GM12864 (cell line): ENCODE results near the gene OAF.

Experiments
- DNase-seq: peaks from one replicate; pipeline ENCODE4 v3.0.0-alpha.2; 2011; ENCODE audit warnings: low read depth
- H3K4me3 ChIP-seq: 2 replicates; pipeline ENCODE4 v1.5.1; 2011; ENCODE audit warnings: mild to moderate bottlenecking, low read depth, low read length, control low read depth
- TF ChIP-seq, protein P1 (sequence below): IDR thresholded peaks from 2 replicates; pipeline ENCODE4 v1.5.1; 2011; ENCODE audit warnings: low read depth, mild to moderate bottlenecking, moderate library complexity, low read length, control low read depth, inconsistent platforms; ENCODE audit errors: missing control alignments

Gene OAF

DNA sequence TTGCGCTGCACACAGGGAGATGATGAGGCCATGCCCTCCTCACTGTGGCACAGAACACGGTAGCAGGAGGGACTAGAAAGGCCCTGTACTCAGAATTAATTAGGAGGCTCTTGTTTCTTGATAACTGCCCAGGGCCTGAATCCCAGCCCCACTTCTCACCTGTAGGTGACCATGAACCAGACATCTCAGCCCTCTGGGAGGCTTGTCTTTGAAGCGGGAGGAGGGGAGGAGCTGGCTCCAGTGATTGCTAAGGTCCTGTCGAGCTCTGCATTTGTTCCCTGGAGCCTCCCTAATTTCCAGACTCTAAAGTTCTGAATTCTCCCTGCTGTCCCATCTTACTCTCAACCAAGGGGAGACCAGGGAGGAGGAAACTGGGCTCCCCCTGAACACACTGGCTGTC is 19.8 kb upstream of the OAF start:
- H3K4me3 ChIP-seq: no peak overlapping the region
- TF ChIP-seq, protein P1, sequence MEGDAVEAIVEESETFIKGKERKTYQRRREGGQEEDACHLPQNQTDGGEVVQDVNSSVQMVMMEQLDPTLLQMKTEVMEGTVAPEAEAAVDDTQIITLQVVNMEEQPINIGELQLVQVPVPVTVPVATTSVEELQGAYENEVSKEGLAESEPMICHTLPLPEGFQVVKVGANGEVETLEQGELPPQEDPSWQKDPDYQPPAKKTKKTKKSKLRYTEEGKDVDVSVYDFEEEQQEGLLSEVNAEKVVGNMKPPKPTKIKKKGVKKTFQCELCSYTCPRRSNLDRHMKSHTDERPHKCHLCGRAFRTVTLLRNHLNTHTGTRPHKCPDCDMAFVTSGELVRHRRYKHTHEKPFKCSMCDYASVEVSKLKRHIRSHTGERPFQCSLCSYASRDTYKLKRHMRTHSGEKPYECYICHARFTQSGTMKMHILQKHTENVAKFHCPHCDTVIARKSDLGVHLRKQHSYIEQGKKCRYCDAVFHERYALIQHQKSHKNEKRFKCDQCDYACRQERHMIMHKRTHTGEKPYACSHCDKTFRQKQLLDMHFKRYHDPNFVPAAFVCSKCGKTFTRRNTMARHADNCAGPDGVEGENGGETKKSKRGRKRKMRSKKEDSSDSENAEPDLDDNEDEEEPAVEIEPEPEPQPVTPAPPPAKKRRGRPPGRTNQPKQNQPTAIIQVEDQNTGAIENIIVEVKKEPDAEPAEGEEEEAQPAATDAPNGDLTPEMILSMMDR: no peak
- no peak for DNase-seq

DNA sequence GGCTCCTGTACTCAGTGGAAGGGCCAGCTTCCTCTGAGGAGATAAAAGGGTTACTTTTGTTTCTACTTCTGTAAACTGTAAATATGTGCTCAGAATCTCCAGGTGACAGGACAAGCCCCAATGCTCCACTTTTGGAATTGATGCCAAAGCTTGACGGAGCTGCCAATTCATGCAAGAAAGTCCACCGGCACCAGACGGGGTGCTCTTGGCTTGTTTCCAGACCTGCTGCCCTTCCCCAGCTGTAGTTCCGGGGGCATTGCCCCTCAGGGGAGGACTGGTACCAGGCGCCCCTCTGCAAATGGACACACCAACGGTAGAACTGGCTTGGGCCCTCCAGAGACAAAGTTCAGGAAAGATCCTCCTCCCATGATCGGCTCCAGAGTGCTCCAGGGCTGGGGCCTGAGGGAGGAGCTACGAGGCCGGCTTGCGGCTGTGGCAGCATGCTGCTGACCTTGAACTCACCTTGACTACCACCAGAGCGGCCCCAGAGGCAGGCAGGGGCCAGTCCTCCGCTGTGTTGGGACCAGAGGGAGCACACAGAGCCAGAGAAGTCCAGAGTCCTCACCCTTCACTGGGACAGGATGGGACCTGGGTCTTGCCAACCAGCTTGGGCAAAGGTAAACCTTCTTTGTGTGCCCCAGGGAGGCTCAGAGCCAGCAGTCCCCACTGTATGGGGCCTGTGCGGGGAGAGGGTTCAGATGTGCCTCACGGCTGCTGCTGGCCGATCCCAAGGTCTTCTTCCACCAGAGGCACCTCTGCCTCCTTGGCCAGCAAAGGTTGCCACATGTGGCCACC is 17.8 kb upstream of the OAF start:
- no peak for DNase-seq
- H3K4me3 ChIP-seq: no peak overlapping the region
- TF ChIP-seq, protein P1: no peak

DNA sequence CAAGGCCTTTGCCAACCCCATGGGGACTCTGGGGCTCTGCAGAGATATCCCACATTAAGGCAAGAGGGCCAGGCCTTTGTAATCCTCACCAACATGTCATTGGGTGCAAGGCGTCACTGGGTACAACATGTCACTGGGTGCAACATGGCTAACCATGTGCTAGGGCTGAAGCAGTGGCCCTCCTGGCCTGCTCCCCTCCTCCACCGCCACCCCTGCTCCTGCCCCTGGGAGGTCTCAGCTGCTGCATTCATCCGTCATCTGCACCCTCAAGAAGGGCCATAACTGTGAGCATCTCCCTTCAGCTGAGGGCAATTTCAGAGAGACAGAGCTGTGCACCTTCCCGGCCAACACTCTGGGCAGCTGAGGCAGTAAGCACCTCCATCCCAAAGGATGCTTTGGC is 16.7 kb upstream of the OAF start:
- no peak for DNase-seq
- TF ChIP-seq, protein P1: no peak
- H3K4me3 ChIP-seq: no peak overlapping the region

DNA sequence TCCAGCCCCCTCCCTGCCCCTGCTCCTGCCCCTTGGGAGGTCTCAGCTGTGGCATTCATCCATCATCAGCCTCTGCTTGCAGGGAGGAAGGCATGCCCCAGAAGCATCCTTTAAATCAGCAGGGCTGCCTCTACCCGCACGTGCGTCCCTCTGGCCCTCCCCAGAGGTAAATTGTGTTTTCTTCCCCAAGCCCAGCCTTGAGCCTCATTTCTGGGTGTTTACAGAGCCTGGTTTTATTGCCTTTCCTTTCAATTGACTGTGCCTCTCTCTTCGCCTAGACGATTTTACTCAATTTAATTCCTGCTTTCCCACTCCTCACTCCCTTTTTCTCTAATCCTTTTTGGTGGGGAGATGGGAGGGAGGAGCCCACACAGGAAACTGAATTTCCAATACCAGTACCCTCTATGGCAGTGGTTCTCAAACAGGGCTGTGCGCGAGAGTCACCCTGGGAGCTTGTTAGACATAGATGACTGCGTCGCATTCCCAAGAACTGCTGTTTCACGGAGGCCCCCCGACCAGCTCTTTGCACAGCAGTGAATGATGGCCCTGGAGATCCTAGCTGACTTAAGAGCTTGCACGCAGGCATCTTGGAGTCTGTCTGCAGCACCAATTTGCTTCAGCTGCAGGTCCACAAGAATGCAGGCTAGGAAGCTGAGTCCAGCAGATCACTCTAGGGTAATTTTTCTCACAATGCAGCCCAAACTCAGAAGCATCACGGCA is 15.1 kb upstream of the OAF start:
- DNase-seq: no peak
- H3K4me3 ChIP-seq: no peak overlapping the region
- TF ChIP-seq, protein P1: no peak

DNA sequence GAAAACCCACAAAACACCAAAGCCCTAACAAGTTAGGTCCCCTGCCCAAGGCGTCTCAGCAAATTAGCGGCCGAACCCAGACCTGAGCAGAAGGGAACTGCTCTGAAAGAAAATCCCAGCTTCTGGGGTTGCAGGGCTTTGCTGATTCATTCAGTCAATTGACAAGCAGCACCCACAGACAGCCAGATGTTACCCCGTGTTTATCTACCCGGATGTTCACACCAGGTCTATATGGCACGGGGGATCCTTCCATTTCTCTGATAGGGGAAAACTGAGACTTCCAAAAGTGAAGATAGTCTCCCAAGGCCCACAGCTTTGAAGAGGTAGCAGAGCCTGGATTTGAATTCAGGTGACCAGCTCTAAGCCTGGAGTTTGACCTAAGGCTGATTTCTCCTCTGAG is 14.0 kb upstream of the OAF start:
- H3K4me3 ChIP-seq: no peak overlapping the region
- no peak for DNase-seq
- TF ChIP-seq, protein P1: no peak

DNA sequence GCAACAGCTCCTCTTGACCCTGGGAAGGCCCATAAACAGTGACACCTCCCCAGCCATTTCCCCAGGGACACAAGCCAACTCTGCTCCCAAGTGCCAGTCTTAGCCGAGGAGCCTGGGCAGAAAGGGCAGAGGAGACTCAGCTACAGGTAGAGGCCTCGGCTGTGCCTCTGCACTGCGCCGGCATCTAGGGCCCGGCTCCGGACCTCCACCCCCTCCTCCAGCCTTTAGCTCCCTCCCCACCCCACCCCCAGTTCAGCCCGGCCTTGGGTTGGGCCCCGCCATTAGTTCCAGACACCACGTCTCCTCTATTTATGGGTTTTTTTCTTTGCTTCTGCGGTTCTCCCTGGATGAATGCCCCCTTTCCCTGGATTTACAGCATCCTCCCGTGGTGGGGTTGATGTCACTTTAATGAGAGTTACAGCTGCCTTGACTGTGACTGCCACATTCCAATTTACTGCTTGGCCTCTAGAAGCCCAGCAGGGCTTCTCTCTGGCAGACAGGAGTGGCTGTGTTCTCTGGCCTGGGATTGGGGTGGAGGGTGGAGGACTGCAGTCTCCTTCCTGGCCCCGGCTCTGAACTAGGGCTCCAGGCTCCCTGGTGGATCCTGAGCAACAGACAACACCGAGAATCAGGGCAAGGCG is 13.5 kb upstream of the OAF start:
- TF ChIP-seq, protein P1: no peak
- no peak overlapping the region for H3K4me3 ChIP-seq
- no peak for DNase-seq
